Tibial artery (tissue), 4 donors: Measurements from ENCODE around the gene MYBBP1A.

Experiments
- DNase-seq, 2 donors: peaks; one replicate each; pipeline ENCODE4 v3.0.0-alpha.2; 2019
- H3K27ac ChIP-seq, 2 donors: fragments of 200-600 bp; sonication (generic) in 1 of 2; 1 replicate in 1 of 2; 2 replicates in 1 of 2; pipeline ENCODE4 v1.5.1; 2018 to 2019; ENCODE audit warnings: mild to moderate bottlenecking in 1 of 2
- H3K27me3 ChIP-seq, 2 donors: fragments of 200-600 bp; sonication (generic) in 1 of 2; one replicate each; pipeline versions ENCODE4 v1.5.1 to v1.6.0; 2016 to 2019
- H3K36me3 ChIP-seq, 3 donors: fragments of 200-600 bp; sonication (generic) in 2 of 3; one replicate each; pipeline ENCODE4 v1.5.1; 2016 to 2019; ENCODE audit warnings: mild to moderate bottlenecking in 2 of 3
- H3K4me1 ChIP-seq, 4 donors: fragments of 200-600 bp; sonication (generic) in 2 of 4; 1 replicate in 3 of 4; 2 replicates in 1 of 4; pipeline ENCODE4 v1.5.1; 2016 to 2019
- H3K4me3 ChIP-seq, 2 donors: fragments of 200-600 bp; sonication (generic) in 1 of 2; 1 replicate in 1 of 2; 2 replicates in 1 of 2; pipeline ENCODE4 v1.5.1; 2018 to 2019; ENCODE audit warnings: mild to moderate bottlenecking in 2 of 2
- H3K9me3 ChIP-seq, 3 donors: fragments of 200-600 bp; sonication (generic) in 1 of 3; one replicate each; pipeline ENCODE4 v1.5.1; 2016 to 2019
- intact Hi-C: fragments of 100-400 bp; cut with DNase I; formaldehyde crosslinking; loops from one replicate; pipeline ENCODE4 v1.15.0; 2023; ENCODE audit warnings: low total_unique reads
- TF ChIP-seq, protein P1 (sequence below), 2 experiments: fragments of 200-600 bp in 1 of 2; fragments of 450-650 bp in 1 of 2; IDR thresholded peaks; one replicate each; pipeline ENCODE4 v1.5.1; 2017 to 2019; ENCODE audit warnings: antibody characterized with exemption in 2 of 2, mild to moderate bottlenecking in 1 of 2, moderate library complexity in 1 of 2

Gene MYBBP1A

DNA sequence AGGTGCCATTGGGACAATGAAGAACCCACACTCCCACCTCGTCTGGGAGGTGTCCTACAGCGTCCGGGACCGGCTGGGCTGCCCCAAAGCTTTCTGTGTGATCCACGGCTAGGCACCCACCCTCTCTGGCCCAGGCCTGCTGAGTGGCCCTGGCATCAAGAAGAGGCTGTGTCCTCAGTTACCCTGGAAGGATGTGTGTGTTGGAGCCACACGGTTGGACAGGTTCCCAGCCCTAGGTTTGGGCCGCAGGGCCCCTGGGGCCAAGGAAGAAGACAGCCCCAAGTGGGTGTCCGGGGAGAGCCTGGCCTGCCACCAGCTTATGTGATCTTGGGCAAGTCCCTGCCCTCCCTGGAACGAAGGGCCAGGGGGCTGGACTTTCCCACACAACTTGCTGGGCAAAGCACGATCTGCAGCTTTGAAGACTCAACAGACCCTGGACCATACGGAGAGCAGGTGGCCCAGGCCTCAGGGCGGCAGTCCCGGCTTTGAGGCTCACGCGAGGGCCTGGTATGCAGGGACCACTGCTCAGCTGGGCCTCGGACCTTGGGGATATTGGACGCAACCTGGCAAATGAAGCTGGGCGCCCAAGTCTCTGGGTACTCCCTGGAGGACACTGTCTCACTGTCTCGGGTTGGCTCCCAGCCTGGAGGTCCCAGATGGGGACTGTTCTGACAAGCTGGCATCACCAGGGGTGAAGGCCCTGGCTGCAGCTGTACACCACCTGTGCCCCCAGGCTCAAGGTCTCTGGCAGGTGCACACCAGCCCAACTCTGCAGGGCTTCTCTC is 17.5 kb downstream of the MYBBP1A start:
- peaks cover 11 to 51% (median 41%) of the 10 kb centered on the region in 3 donors for H3K36me3 ChIP-seq
- H3K9me3 ChIP-seq: no peaks in the 10 kb centered on the region
- intact Hi-C loops: no loop called here
- H3K27ac ChIP-seq: peak overlapping the region; percentile 58 to 77
- peaks cover 0 to 6% of the 10 kb centered on the region in 2 donors for H3K27me3 ChIP-seq
- peaks cover 10 to 66% (median 32%) of the 10 kb centered on the region in 4 donors for H3K4me1 ChIP-seq
- TF ChIP-seq, protein P1, sequence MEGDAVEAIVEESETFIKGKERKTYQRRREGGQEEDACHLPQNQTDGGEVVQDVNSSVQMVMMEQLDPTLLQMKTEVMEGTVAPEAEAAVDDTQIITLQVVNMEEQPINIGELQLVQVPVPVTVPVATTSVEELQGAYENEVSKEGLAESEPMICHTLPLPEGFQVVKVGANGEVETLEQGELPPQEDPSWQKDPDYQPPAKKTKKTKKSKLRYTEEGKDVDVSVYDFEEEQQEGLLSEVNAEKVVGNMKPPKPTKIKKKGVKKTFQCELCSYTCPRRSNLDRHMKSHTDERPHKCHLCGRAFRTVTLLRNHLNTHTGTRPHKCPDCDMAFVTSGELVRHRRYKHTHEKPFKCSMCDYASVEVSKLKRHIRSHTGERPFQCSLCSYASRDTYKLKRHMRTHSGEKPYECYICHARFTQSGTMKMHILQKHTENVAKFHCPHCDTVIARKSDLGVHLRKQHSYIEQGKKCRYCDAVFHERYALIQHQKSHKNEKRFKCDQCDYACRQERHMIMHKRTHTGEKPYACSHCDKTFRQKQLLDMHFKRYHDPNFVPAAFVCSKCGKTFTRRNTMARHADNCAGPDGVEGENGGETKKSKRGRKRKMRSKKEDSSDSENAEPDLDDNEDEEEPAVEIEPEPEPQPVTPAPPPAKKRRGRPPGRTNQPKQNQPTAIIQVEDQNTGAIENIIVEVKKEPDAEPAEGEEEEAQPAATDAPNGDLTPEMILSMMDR (IDR thresholded peaks at IDR 0.05): no peak
- no peak overlapping the region for H3K4me3 ChIP-seq
- no peak for DNase-seq

DNA sequence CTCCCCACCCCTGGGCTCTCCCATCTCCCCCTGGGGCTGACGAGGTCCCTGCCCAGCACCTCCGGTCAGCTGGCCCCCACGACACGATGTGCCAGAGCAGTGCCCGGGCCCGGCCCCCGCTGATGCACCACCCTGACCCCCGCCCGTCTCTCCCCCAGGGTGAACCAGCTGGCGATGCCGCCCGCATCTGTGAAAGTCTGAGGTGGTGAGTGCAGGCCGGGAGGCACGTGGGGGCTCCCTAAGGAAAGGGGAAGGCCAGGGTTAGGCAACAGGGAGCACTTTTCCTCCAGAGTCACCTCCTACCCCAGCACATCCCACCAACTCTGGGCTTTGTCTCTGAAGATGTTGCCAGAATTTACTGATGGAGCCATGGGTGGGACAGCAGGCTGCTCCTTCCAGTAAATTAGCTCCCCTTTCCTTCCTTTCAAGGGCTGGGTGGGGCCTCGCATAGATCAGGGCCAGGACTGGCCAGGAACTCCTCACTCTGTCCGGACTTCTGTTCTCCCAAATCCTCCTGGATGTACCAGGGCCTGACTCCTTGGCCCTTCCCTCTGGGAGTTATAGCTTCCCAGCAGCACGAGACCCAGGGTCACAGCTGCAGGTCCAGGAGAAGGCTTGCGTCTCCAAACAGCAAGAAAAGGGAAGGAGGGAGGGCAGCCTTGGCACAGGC is 18.3 kb downstream of the MYBBP1A start:
- TF ChIP-seq, protein P1 (IDR thresholded peaks at IDR 0.05): no peak
- Histone ChIP-seq H3K9me3 (no peaks in the 10 kb centered on the region), H3K27ac (peak overlapping the region; percentile 58 to 77), H3K27me3 (peaks cover 0 to 6% of the 10 kb centered on the region in 2 donors), H3K4me3 (no peak overlapping the region), H3K4me1 (peaks cover 10 to 62% (median 32%) of the 10 kb centered on the region in 4 donors), H3K36me3 (peaks cover 4 to 43% (median 34%) of the 10 kb centered on the region in 3 donors)
- DNase-seq: peak in 1 of 2 donors; percentile 66
- intact Hi-C loops: no loop called here

DNA sequence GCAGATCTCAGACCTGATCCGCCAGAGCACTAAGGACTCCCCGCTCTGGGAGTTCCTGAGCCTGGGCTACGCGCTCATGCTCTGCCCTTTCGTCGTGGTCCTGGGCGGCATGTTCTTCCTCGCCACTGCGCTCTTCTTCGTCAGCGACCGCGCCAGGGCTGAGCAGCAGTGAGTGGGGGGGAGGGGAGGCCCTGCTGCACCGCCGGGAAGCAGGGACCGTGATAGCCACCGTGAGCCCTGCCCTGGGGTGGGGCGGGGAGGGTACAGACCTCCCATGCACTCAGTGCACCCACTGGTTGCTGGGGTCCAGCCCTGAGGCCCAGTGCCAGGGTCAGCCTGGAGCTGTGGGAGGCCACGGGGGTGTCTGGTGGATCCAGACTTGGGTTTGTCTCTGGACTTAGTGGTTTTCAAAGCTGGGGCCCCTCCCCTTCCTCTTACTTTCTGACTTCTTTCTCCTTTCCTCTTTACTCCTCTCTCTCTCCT is 18.9 kb downstream of the MYBBP1A start:
- peaks cover 0 to 37% (median 29%) of the 10 kb centered on the region in 3 donors for H3K36me3 ChIP-seq
- DNase-seq: no peak
- H3K27ac ChIP-seq: peak overlapping the region; percentile 58 to 77
- TF ChIP-seq, protein P1 (IDR thresholded peaks at IDR 0.05): no peak
- H3K27me3 ChIP-seq: peaks cover 0 to 6% of the 10 kb centered on the region in 2 donors
- no peak overlapping the region for H3K4me3 ChIP-seq
- H3K4me1 ChIP-seq: peaks cover 10 to 58% (median 32%) of the 10 kb centered on the region in 4 donors
- intact Hi-C loops: no loop called here
- H3K9me3 ChIP-seq: no peaks in the 10 kb centered on the region

DNA sequence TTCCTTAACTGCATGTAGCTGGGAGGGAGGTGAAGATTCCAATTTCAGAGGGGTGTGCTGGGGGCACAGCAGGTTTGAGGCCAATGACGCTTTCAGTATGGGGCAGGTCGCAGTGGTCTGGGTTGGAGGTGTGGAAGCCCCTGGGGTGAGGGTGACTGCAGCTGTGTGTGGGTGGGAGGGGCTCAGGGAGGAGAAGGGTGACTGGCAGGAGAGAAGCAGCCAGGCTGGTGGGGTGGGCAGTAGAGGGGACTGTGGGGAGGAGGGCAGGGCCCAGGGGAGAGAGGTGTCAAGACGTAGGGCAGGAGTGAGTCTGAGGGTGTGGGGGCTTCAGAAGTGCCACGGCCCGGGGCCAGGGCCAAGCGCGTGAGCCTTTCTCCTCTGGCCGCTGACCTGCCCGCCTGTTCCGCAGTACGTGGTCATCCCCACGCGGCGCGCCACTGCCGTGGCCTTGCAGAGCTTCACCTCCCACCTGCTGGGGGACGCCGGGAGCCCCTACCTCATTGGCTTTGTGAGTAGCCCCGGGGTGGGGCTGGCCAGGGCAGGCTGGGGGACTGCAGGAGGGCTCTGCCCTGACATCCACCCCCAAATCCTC is 19.4 kb downstream of the MYBBP1A start:
- Histone ChIP-seq H3K36me3 (peaks cover 0 to 32% (median 24%) of the 10 kb centered on the region in 3 donors), H3K27ac (peak overlapping the region in 1 of 2 donors; percentile 77), H3K27me3 (peaks cover 0 to 6% of the 10 kb centered on the region in 2 donors), H3K4me3 (no peak overlapping the region), H3K9me3 (no peaks in the 10 kb centered on the region), H3K4me1 (peaks cover 10 to 58% (median 32%) of the 10 kb centered on the region in 4 donors)
- TF ChIP-seq, protein P1 (IDR thresholded peaks at IDR 0.05): no peak
- DNase-seq: no peak
- intact Hi-C loops: no loop called here

DNA sequence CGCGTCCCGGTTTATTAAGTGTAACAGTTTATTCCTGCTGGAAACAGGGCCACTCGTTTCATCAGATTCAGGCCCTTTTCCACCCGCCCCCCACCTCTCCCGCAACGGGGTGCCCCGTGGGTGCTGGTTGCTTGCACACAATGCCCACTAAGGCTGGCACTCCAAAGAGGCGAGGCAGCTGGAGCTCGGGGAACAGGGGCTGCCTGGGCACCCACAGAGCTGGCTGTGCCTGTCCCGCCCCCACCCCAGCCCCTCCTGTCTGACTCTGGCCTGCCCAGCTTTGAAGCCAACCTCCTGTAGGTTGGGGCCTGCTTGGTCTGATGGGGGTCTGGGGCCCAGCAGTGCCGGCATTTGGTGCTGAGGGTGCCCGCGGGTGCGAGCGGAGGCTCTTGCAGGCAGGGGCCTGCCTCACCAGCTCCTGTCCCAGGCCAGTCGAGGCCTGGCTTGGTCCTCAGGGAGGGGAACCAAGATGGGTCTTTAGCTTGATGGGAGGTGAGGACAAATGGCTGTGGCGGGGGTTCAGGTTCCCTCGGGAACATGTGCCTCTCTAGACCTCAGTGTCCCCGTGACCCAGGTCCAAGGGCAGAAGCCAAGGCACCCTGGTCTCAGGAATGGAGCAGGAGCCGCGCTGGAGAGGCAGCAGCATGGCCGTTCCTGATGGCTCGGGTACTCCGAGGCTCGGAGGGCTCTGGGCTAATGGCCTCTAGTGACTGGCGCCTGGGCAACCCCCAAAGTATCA is 20.1 kb downstream of the MYBBP1A start:
- Histone ChIP-seq H3K4me3 (no peak overlapping the region), H3K9me3 (no peaks in the 10 kb centered on the region), H3K4me1 (peaks cover 10 to 53% (median 32%) of the 10 kb centered on the region in 4 donors), H3K36me3 (peaks cover 0 to 25% (median 17%) of the 10 kb centered on the region in 3 donors), H3K27ac (no peak overlapping the region), H3K27me3 (peaks cover 0 to 6% of the 10 kb centered on the region in 2 donors)
- intact Hi-C loops: loop anchor here (5.0 kb wide), 1 partner anchor 693 kb away; no protein-coding TSS in a partner anchor
- no peak for DNase-seq
- TF ChIP-seq, protein P1 (IDR thresholded peaks at IDR 0.05): no peak
